Stimulated activated CD4-positive, alpha-beta T cell treated with anti-CD3 and anti-CD28 coated beads, Interleukin-1b, Interleukin-23, amount 100 ng/mL, for 1 hour (primary cell): ENCODE measurements around the gene RNF213.
"Not testable (repeated sequence)": the region's sequence is repeated elsewhere in the genome, so short reads cannot be mapped to it uniquely, and the experiment has no call there.

Experiments used
- DNase-seq, 2 donors: peaks; one replicate each; pipeline ENCODE4 v3.0.0-alpha.2; 2020; ENCODE audit warnings: low read depth in 2 of 2

The RNF213 gene

GRCh38 chr17:80292521-80292971 lies 31.9 kb downstream of the RNF213 start:
- no peak for DNase-seq

- no peak for DNase-seq
These were observed 33.6 kb downstream of the RNF213 start for GRCh38 chr17:80294210-80294609.

- DNase-seq, result no peak
These were observed 34.0 kb downstream of the RNF213 start for GRCh38 chr17:80294653-80295052.

GRCh38 chr17:80295146-80295545 lies 34.5 kb downstream of the RNF213 start:
- no peak for DNase-seq

GRCh38 chr17:80295559-80295958 lies 34.9 kb downstream of the RNF213 start:
- DNase-seq, result no peak

GRCh38 chr17:80296221-80296620 lies 35.6 kb downstream of the RNF213 start:
- no peak for DNase-seq

GRCh38 chr17:80297996-80298560 lies 37.4 kb downstream of the RNF213 start:
- no peak for DNase-seq

GRCh38 chr17:80299350-80300100 lies 38.9 kb downstream of the RNF213 start:
- not testable (repeated sequence) for DNase-seq

GRCh38 chr17:80300756-80301155 lies 40.1 kb downstream of the RNF213 start:
- not testable (repeated sequence) for DNase-seq

GRCh38 chr17:80303824-80304223 lies 43.2 kb downstream of the RNF213 start:
- DNase-seq, result no peak

GRCh38 chr17:80307994-80308691 lies 47.5 kb downstream of the RNF213 start:
- no peak for DNase-seq

GRCh38 chr17:80308692-80309517 lies 48.3 kb downstream of the RNF213 start:
- no peak for DNase-seq

- no peak for DNase-seq
These were observed 50.7 kb downstream of the RNF213 start for GRCh38 chr17:80311216-80311827.

- DNase-seq, result no peak
These were observed 52.0 kb downstream of the RNF213 start for GRCh38 chr17:80312621-80313135.

- DNase-seq, result no peak
These were observed 52.6 kb downstream of the RNF213 start for GRCh38 chr17:80313160-80313829.

GRCh38 chr17:80313946-80314345 lies 53.3 kb downstream of the RNF213 start:
- not testable (repeated sequence) for DNase-seq

GRCh38 chr17:80315517-80316182 lies 55.0 kb downstream of the RNF213 start:
- no peak for DNase-seq

- DNase-seq, result no peak
These were observed 55.8 kb downstream of the RNF213 start for GRCh38 chr17:80316431-80316830.

- no peak for DNase-seq
These were observed 56.5 kb downstream of the RNF213 start for GRCh38 chr17:80316927-80317705.

GRCh38 chr17:80317706-80317980 lies 57.0 kb downstream of the RNF213 start:
- DNase-seq, result no peak
